ENCODE results near the gene TSPYL4.

TSPYL4 gene

DNA sequence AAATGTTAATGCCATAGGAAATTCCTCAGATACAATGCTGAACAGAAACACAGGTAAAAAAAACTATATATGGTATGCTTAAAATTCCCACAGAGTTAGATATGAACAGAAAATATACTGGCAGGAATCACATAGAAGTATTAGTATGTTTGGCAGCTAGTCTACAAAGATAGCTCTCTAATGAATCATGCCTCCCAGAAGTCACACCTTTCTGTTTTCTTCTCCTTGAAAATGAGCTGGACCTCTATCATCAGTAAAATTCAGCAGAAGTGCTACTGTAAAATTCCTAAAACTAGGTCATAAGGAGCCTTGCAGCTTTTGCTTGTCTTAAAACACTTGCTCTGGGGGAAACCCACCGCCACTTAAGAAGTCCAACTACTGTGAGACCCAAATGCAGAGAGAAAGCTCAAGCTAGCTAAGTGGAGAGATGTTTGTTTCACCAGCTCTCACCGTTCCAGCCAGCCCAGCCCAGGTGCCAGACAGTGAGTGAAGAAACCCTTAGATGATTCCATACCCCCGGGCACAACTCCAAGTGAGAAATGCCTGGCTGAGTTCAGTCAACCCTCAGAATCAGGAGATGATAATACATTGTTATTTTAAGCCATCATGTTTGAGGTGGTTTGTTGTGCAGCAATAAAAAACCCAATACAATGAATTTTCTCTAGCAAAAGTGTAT is 43.0 kb downstream of the TSPYL4 start:
- no peak overlapping the region for H3K27ac ChIP-seq
- TF ChIP-seq, protein P1, sequence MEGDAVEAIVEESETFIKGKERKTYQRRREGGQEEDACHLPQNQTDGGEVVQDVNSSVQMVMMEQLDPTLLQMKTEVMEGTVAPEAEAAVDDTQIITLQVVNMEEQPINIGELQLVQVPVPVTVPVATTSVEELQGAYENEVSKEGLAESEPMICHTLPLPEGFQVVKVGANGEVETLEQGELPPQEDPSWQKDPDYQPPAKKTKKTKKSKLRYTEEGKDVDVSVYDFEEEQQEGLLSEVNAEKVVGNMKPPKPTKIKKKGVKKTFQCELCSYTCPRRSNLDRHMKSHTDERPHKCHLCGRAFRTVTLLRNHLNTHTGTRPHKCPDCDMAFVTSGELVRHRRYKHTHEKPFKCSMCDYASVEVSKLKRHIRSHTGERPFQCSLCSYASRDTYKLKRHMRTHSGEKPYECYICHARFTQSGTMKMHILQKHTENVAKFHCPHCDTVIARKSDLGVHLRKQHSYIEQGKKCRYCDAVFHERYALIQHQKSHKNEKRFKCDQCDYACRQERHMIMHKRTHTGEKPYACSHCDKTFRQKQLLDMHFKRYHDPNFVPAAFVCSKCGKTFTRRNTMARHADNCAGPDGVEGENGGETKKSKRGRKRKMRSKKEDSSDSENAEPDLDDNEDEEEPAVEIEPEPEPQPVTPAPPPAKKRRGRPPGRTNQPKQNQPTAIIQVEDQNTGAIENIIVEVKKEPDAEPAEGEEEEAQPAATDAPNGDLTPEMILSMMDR (IDR thresholded peaks at IDR 0.05): no peak
- no peak for TF ChIP-seq ZFX (IDR thresholded peaks at IDR 0.05; ENCODE audit: borderline replicate concordance)

DNA sequence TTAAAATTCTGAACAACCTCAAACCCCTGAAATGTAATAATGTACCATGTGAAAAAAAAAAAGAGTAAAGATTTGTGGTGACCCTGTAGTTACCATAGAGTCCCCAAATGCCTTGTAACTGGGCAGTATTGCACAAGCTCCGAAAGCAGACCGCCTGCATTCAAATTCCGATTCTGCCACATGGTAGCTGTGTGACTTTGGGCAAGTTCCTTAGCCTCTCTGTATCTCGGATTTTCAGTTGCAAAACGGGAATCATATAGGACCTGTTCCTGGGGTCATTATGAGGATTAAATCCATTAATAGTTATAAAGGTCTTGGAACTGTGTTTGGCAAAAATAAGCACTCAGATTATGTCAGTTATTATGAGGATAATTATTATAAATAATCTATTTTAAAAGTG is 43.6 kb downstream of the TSPYL4 start:
- no peak overlapping the region for H3K27ac ChIP-seq
- TF ChIP-seq ZFX (IDR thresholded peaks at IDR 0.05; ENCODE audit: borderline replicate concordance): no peak
- TF ChIP-seq, protein P1 (IDR thresholded peaks at IDR 0.05): no peak

GRCh38 chr6:116208056-116208785 is 45.7 kb downstream of the TSPYL4 start:
- H3K27ac ChIP-seq: no peak overlapping the region
- TF ChIP-seq, protein P1 (IDR thresholded peaks at IDR 0.05): no peak
- no peak for TF ChIP-seq ZFX (IDR thresholded peaks at IDR 0.05; ENCODE audit: borderline replicate concordance)

GRCh38 chr6:116206231-116206903 is 47.5 kb downstream of the TSPYL4 start:
- TF ChIP-seq ZFX (IDR thresholded peaks at IDR 0.05; ENCODE audit: borderline replicate concordance): no peak
- TF ChIP-seq, protein P1 (IDR thresholded peaks at IDR 0.05): no peak
- no peak overlapping the region for H3K27ac ChIP-seq

- TF ChIP-seq, protein P1 (IDR thresholded peaks at IDR 0.05): no peak
- no peak for TF ChIP-seq ZFX (IDR thresholded peaks at IDR 0.05; ENCODE audit: borderline replicate concordance)
- H3K27ac ChIP-seq: no peak overlapping the region
Measured at GRCh38 chr6:116205281-116205680, 48.6 kb downstream of the TSPYL4 start.

DNA sequence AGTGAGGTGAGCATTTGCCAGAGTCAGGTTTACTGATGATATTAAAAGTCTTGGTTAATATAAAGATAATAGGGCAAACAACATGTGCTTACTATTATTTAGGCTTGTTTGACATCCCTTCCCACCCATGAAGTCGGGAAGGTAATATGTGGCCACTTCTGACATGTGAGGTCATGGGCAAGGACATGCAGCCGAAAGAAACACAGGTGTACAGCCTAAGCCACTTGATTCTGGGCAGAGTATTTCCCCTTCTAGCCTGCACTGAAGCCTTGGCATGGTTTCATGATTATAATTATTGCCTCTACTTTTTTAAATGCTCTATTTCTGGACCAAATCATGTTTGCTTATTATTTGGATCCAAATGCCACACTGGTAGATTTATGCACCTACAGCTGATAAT is 52.3 kb downstream of the TSPYL4 start:
- no peak overlapping the region for H3K27ac ChIP-seq
- no peak for TF ChIP-seq ZFX (IDR thresholded peaks at IDR 0.05; ENCODE audit: borderline replicate concordance)
- TF ChIP-seq, protein P1 (IDR thresholded peaks at IDR 0.05): no peak

Measured in 22Rv1 (cell line).